Activated T-helper 17 cell treated with anti-CD3 and anti-CD28 coated beads, Interleukin-2, amount 50 U/mL, for 72 hours (primary cell): ENCODE measurements around the gene BLTP3A. TPM values are rescaled to one million over a fixed set of nuclear protein-coding genes. Genes with fewer than 3 reads are reported as not detected.
"Not testable (repeated sequence)": the region's sequence is repeated elsewhere in the genome, so short reads cannot be mapped to it uniquely, and the experiment has no call there.

Experiments used
- ATAC-seq: fragments of 150-1000 bp; cut with Tn5 transposase; replicated peaks from 2 replicates; pipeline ENCODE4 v1.10.0; 2021; ENCODE audit warnings: mild to moderate bottlenecking, moderate library complexity
- H3K27ac Mint-ChIP-seq: one replicate; pipeline ENCODE4 v1.8.0; 2022; ENCODE audit warnings: mixed read lengths
- H3K27me3 Mint-ChIP-seq: one replicate; pipeline ENCODE4 v1.8.0; 2022; ENCODE audit warnings: mixed read lengths
- H3K36me3 Mint-ChIP-seq: one replicate; pipeline ENCODE4 v1.8.0; 2022; ENCODE audit warnings: low read depth, mild to moderate bottlenecking, mixed read lengths
- H3K4me1 Mint-ChIP-seq: one replicate; pipeline ENCODE4 v1.8.0; 2022; ENCODE audit warnings: mixed read lengths
- H3K4me3 Mint-ChIP-seq: one replicate; pipeline ENCODE4 v1.8.0; 2022; ENCODE audit warnings: mild to moderate bottlenecking, mixed read lengths
- H3K9me3 Mint-ChIP-seq: one replicate; pipeline ENCODE4 v1.8.0; 2022; ENCODE audit warnings: mixed read lengths
- total RNA-seq, 2 donors: library from RNA; stranded (reverse); gene quantifications; one replicate each; pipeline ENCODE4 v1.2.3, GENCODE V29; 2022

Gene BLTP3A
- total RNA-seq, 2 donors from 2014 or later = 8.7 to 11.5 TPM

GRCh38 chr6:34771727-34772126, 20.2 kb upstream of the BLTP3A start:
- Mint-ChIP-seq H3K36me3 (peaks cover 98% of the 10 kb centered on the region), H3K4me1 (peaks cover 6% of the 10 kb centered on the region), H3K4me3 (no peak overlapping the region), H3K9me3 (no peaks in the 10 kb centered on the region), H3K27me3 (no peaks in the 10 kb centered on the region), H3K27ac (no peak overlapping the region)
- ATAC-seq = no peak

- ATAC-seq = no peak
- Mint-ChIP-seq H3K27me3 (no peaks in the 10 kb centered on the region), H3K27ac (no peak overlapping the region), H3K4me1 (peaks cover 6% of the 10 kb centered on the region), H3K36me3 (peaks cover 95% of the 10 kb centered on the region), H3K4me3 (no peak overlapping the region), H3K9me3 (no peaks in the 10 kb centered on the region)
These were observed 18.9 kb upstream of the BLTP3A start for GRCh38 chr6:34772940-34773339.

GRCh38 chr6:34773916-34774315, 18.0 kb upstream of the BLTP3A start:
- Mint-ChIP-seq H3K27ac (no peak overlapping the region), H3K36me3 (peaks cover 91% of the 10 kb centered on the region), H3K27me3 (no peaks in the 10 kb centered on the region), H3K4me1 (peaks cover 6% of the 10 kb centered on the region), H3K9me3 (no peaks in the 10 kb centered on the region), H3K4me3 (no peak overlapping the region)
- no peak for ATAC-seq

- Mint-ChIP-seq H3K4me3 (no peak overlapping the region), H3K27me3 (no peaks in the 10 kb centered on the region), H3K4me1 (peaks cover 6% of the 10 kb centered on the region), H3K36me3 (peaks cover 87% of the 10 kb centered on the region), H3K27ac (no peak overlapping the region), H3K9me3 (no peaks in the 10 kb centered on the region)
- ATAC-seq = no peak
These were observed 16.9 kb upstream of the BLTP3A start for GRCh38 chr6:34774967-34775366.

- not testable (repeated sequence) for ATAC-seq, H3K27ac Mint-ChIP-seq, H3K36me3 Mint-ChIP-seq, H3K4me1 Mint-ChIP-seq, H3K27me3 Mint-ChIP-seq, H3K4me3 Mint-ChIP-seq, H3K9me3 Mint-ChIP-seq
These were observed 6.5 kb upstream of the BLTP3A start for GRCh38 chr6:34785375-34785774.

GRCh38 chr6:34787152-34787551, 4.7 kb upstream of the BLTP3A start:
- not testable (repeated sequence) for H3K36me3 Mint-ChIP-seq, ATAC-seq, H3K27ac Mint-ChIP-seq, H3K4me3 Mint-ChIP-seq, H3K4me1 Mint-ChIP-seq, H3K9me3 Mint-ChIP-seq, H3K27me3 Mint-ChIP-seq

- no peak for ATAC-seq
- H3K4me3 Mint-ChIP-seq = no peak overlapping the region
- H3K9me3 Mint-ChIP-seq = no peaks in the 10 kb centered on the region
- no peak overlapping the region for H3K27ac Mint-ChIP-seq
- peaks cover 10% of the 10 kb centered on the region for H3K4me1 Mint-ChIP-seq
- peaks cover 5% of the 10 kb centered on the region for H3K36me3 Mint-ChIP-seq
- no peaks in the 10 kb centered on the region for H3K27me3 Mint-ChIP-seq
These were observed 3.8 kb upstream of the BLTP3A start for GRCh38 chr6:34788111-34788510.

- H3K36me3 Mint-ChIP-seq = peaks cover 5% of the 10 kb centered on the region
- H3K9me3 Mint-ChIP-seq = no peaks in the 10 kb centered on the region
- H3K4me3 Mint-ChIP-seq = peak overlapping the region; percentile 97
- peak overlapping the region; percentile 96 for H3K27ac Mint-ChIP-seq
- H3K27me3 Mint-ChIP-seq = no peaks in the 10 kb centered on the region
- H3K4me1 Mint-ChIP-seq = peaks cover 10% of the 10 kb centered on the region
- peak; percentile 55 for ATAC-seq
These were observed 651 bp upstream of the BLTP3A start for GRCh38 chr6:34791164-34791700.

GRCh38 chr6:34792605-34793500, 970 bp downstream of the BLTP3A start:
- ATAC-seq = peak; percentile 3
- no peaks in the 10 kb centered on the region for H3K9me3 Mint-ChIP-seq
- peaks cover 10% of the 10 kb centered on the region for H3K4me1 Mint-ChIP-seq
- no peaks in the 10 kb centered on the region for H3K27me3 Mint-ChIP-seq
- peak overlapping the region; percentile 98 for H3K27ac Mint-ChIP-seq
- peak overlapping the region; percentile 97 for H3K4me3 Mint-ChIP-seq
- H3K36me3 Mint-ChIP-seq = peaks cover 5% of the 10 kb centered on the region

GRCh38 chr6:34793877-34794276, 2.0 kb downstream of the BLTP3A start:
- peaks cover 5% of the 10 kb centered on the region for H3K36me3 Mint-ChIP-seq
- no peak for ATAC-seq
- H3K27ac Mint-ChIP-seq = no peak overlapping the region
- H3K9me3 Mint-ChIP-seq = no peaks in the 10 kb centered on the region
- no peaks in the 10 kb centered on the region for H3K27me3 Mint-ChIP-seq
- peaks cover 10% of the 10 kb centered on the region for H3K4me1 Mint-ChIP-seq
- H3K4me3 Mint-ChIP-seq = peak overlapping the region; percentile 97

- no peak for ATAC-seq
- H3K9me3 Mint-ChIP-seq = no peaks in the 10 kb centered on the region
- no peak overlapping the region for H3K4me3 Mint-ChIP-seq
- H3K27me3 Mint-ChIP-seq = no peaks in the 10 kb centered on the region
- H3K36me3 Mint-ChIP-seq = peaks cover 5% of the 10 kb centered on the region
- H3K27ac Mint-ChIP-seq = no peak overlapping the region
- peaks cover 10% of the 10 kb centered on the region for H3K4me1 Mint-ChIP-seq
These were observed 4.0 kb downstream of the BLTP3A start for GRCh38 chr6:34795836-34796425.

- H3K36me3 Mint-ChIP-seq = no peaks in the 10 kb centered on the region
- ATAC-seq = no peak
- no peak overlapping the region for H3K4me3 Mint-ChIP-seq
- no peaks in the 10 kb centered on the region for H3K4me1 Mint-ChIP-seq
- no peaks in the 10 kb centered on the region for H3K9me3 Mint-ChIP-seq
- no peak overlapping the region for H3K27ac Mint-ChIP-seq
- H3K27me3 Mint-ChIP-seq = no peaks in the 10 kb centered on the region
These were observed 6.2 kb downstream of the BLTP3A start for GRCh38 chr6:34798057-34798456.

GRCh38 chr6:34799547-34799946, 7.7 kb downstream of the BLTP3A start:
- H3K27me3 Mint-ChIP-seq = no peaks in the 10 kb centered on the region
- no peaks in the 10 kb centered on the region for H3K36me3 Mint-ChIP-seq
- no peak overlapping the region for H3K27ac Mint-ChIP-seq
- no peak for ATAC-seq
- no peaks in the 10 kb centered on the region for H3K9me3 Mint-ChIP-seq
- H3K4me1 Mint-ChIP-seq = no peaks in the 10 kb centered on the region
- H3K4me3 Mint-ChIP-seq = no peak overlapping the region

- Mint-ChIP-seq H3K4me1 (no peaks in the 10 kb centered on the region), H3K9me3 (no peaks in the 10 kb centered on the region), H3K36me3 (no peaks in the 10 kb centered on the region), H3K4me3 (no peak overlapping the region), H3K27ac (peak overlapping the region; percentile 33), H3K27me3 (no peaks in the 10 kb centered on the region)
- ATAC-seq = no peak
These were observed 12.7 kb downstream of the BLTP3A start for GRCh38 chr6:34804543-34804942.

GRCh38 chr6:34805074-34805473, 13.2 kb downstream of the BLTP3A start:
- not testable (repeated sequence) for H3K36me3 Mint-ChIP-seq, H3K4me3 Mint-ChIP-seq, ATAC-seq, H3K4me1 Mint-ChIP-seq, H3K9me3 Mint-ChIP-seq, H3K27ac Mint-ChIP-seq, H3K27me3 Mint-ChIP-seq
